Ovary (tissue), 3 donors: ENCODE measurements around the gene SULT4A1.

Experiments used
- POLR2A ChIP-seq: fragments of 450-650 bp; IDR thresholded peaks from one replicate; pipeline ENCODE4 v1.6.1; 2017; ENCODE audit warnings: antibody characterized with exemption, mild to moderate bottlenecking, moderate library complexity
- TF ChIP-seq, protein P1 (sequence below), 3 donors: fragments of 450-650 bp in 2 of 3; fragments of 200-600 bp in 1 of 3; IDR thresholded peaks; one replicate each; pipeline versions ENCODE4 v1.5.1 to v1.8.0; 2016 to 2022; ENCODE audit warnings: antibody characterized with exemption in 3 of 3, mild to moderate bottlenecking in 1 of 3
- donor health status: DM: no; HTN: no; CAD: no.

DNA sequence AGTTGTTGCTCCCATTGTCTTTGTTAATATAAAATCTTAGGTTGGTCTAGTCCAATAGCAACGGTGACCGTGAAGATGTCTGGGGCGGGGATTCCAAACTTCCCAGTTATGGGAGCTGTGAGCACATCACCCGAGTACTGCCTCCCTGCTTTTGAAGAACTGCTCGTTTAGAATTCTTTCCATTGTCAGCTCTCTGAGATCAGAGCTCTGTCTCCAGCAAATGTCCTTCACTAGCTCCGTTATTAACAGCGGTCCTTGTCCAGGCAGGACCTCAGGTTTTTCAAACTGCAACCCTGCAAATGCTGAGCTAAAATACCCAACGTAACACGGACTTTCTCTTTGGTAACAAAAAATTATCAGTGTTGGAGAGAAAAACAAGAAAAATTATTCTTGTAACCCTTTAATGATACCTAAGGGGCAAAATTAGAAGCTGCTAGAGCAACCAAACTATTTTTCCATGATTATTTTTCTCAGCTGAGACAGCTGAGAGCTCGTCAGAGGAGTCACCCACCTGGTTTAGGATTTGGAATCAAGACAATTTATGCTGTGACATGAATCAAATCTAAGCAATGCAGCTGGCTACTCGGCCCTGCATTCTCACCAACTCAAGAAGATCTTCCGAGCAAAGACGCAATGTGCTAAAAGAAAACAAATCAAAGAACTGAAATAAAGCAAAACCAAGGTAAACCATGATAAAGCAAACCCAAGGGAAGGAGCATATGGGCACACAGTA lies 35.1 kb downstream of the SULT4A1 start:
- TF ChIP-seq, protein P1, sequence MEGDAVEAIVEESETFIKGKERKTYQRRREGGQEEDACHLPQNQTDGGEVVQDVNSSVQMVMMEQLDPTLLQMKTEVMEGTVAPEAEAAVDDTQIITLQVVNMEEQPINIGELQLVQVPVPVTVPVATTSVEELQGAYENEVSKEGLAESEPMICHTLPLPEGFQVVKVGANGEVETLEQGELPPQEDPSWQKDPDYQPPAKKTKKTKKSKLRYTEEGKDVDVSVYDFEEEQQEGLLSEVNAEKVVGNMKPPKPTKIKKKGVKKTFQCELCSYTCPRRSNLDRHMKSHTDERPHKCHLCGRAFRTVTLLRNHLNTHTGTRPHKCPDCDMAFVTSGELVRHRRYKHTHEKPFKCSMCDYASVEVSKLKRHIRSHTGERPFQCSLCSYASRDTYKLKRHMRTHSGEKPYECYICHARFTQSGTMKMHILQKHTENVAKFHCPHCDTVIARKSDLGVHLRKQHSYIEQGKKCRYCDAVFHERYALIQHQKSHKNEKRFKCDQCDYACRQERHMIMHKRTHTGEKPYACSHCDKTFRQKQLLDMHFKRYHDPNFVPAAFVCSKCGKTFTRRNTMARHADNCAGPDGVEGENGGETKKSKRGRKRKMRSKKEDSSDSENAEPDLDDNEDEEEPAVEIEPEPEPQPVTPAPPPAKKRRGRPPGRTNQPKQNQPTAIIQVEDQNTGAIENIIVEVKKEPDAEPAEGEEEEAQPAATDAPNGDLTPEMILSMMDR (IDR thresholded peaks at IDR 0.05), result no peak
- no peak for TF ChIP-seq POLR2A
